Measurements from ENCODE around the gene OR10AG1. TPM values are rescaled to one million over a fixed set of nuclear protein-coding genes. Genes with fewer than 3 reads are reported as not detected.

OR10AG1 gene
- total RNA-seq, 1 donor from 2014 or later, result not detected

DNA sequence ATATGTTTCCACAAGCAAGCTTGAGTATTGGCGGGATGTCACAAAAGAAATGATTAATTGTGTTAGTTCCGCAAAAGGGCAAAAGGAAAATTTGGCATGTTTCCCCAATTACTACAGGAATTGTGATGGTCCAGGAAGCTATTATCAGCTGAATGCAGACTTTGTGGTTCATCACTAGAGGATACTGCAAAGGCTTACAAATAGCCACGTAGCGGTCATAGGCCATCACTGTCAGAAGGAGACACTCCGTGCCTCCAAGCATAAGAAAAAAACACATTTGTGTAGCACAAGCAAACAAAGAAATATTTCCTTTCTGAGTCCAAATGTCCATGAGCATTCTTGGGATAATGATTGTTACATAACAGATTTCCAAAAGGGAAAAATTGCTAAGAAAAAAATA, 1.8 kb downstream of the OR10AG1 start:
- DNase-seq (no peak), ATAC-seq (no peak)
- H3K9me3 ChIP-seq, result no peaks in the 10 kb centered on the region
- H3K4me3 ChIP-seq, result no peak overlapping the region
- TF ChIP-seq, protein P1, sequence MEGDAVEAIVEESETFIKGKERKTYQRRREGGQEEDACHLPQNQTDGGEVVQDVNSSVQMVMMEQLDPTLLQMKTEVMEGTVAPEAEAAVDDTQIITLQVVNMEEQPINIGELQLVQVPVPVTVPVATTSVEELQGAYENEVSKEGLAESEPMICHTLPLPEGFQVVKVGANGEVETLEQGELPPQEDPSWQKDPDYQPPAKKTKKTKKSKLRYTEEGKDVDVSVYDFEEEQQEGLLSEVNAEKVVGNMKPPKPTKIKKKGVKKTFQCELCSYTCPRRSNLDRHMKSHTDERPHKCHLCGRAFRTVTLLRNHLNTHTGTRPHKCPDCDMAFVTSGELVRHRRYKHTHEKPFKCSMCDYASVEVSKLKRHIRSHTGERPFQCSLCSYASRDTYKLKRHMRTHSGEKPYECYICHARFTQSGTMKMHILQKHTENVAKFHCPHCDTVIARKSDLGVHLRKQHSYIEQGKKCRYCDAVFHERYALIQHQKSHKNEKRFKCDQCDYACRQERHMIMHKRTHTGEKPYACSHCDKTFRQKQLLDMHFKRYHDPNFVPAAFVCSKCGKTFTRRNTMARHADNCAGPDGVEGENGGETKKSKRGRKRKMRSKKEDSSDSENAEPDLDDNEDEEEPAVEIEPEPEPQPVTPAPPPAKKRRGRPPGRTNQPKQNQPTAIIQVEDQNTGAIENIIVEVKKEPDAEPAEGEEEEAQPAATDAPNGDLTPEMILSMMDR (IDR thresholded peaks at IDR 0.05), result no peak
- intact Hi-C loops (cut with DNase I), result no loop called here
- H3K27me3 ChIP-seq (ENCODE audit: low read depth), result no peaks in the 10 kb centered on the region
- no peak overlapping the region for H3K27ac ChIP-seq
- H3K4me1 ChIP-seq, result no peaks in the 10 kb centered on the region
- H3K36me3 ChIP-seq, result no peaks in the 10 kb centered on the region

DNA sequence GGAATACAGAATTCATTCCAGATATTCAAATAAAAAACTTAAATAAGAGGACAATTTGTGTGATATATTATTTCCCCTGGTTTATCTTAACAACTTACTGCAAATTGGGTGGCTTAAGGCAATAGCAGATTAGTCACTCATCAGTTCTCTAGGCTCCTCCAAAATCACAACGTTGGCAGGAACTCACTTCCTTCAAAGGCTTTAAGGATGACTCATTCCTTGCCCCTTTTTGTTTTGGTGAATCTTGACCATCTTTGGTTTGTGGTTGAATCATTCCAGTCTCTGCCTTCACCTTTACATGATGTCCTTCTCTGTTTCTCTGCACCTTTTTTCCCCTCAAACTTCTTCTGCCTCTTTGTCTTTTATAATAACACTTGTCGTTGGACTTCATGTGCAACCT, 3.4 kb downstream of the OR10AG1 start:
- Histone ChIP-seq H3K9me3 (no peaks in the 10 kb centered on the region), H3K4me3 (no peak overlapping the region), H3K27me3 (ENCODE audit: low read depth) (no peaks in the 10 kb centered on the region), H3K27ac (no peak overlapping the region), H3K4me1 (no peaks in the 10 kb centered on the region), H3K36me3 (no peaks in the 10 kb centered on the region)
- no peak for ATAC-seq
- no peak for DNase-seq
- intact Hi-C loops (cut with DNase I), result no loop called here
- TF ChIP-seq, protein P1 (IDR thresholded peaks at IDR 0.05), result no peak

DNA sequence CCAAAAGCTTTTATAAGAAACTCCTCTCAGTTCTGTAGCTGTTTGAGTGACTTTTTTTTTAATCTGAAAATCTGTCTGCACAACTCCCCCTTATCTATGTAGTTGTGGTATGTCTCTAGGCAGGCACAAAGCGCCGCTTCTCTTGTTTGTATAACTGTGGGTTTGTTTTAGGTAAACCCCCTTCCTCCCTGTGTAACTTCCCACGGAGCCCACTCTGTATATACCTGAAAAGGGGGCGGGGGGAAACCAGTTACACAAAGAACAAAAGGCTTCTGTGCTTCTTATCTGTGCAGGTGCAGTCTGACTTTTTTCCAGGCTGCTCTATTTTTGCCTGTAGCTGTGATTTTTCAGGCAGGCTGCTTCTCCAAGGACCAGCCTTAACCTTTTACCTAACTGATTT, 13.2 kb downstream of the OR10AG1 start:
- Histone ChIP-seq H3K9me3 (no peaks in the 10 kb centered on the region), H3K4me1 (no peaks in the 10 kb centered on the region), H3K27ac (no peak overlapping the region), H3K36me3 (no peaks in the 10 kb centered on the region), H3K27me3 (ENCODE audit: low read depth) (no peaks in the 10 kb centered on the region), H3K4me3 (no peak overlapping the region)
- no peak for DNase-seq
- TF ChIP-seq, protein P1 (IDR thresholded peaks at IDR 0.05), result no peak
- no peak for ATAC-seq
- intact Hi-C loops (cut with DNase I), result no loop called here

DNA sequence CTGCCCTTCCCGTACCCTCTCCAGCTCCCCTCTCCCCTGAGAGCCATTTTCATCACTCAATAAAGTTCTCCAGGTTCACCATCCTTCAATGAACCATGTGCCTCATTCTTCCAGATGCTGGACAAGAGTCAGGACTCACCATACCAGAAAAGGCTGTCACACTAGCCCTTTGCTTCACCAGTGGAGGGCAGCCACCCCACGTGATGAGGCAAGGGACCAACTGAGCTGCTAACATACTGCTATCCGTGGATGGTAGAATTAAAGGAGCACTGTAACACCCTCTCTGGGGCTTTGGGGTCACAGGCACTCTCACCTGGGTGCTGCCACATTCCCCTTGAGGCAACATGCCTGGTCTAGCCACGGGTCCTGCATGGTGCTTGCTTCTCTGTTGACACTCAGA, 20.4 kb downstream of the OR10AG1 start:
- H3K27me3 ChIP-seq (ENCODE audit: low read depth), result no peaks in the 10 kb centered on the region
- TF ChIP-seq, protein P1 (IDR thresholded peaks at IDR 0.05), result no peak
- DNase-seq, result no peak
- intact Hi-C loops (cut with DNase I), result no loop called here
- H3K4me1 ChIP-seq, result no peaks in the 10 kb centered on the region
- H3K4me3 ChIP-seq, result no peak overlapping the region
- no peaks in the 10 kb centered on the region for H3K36me3 ChIP-seq
- no peak overlapping the region for H3K27ac ChIP-seq
- no peaks in the 10 kb centered on the region for H3K9me3 ChIP-seq
- ATAC-seq, result no peak

DNA sequence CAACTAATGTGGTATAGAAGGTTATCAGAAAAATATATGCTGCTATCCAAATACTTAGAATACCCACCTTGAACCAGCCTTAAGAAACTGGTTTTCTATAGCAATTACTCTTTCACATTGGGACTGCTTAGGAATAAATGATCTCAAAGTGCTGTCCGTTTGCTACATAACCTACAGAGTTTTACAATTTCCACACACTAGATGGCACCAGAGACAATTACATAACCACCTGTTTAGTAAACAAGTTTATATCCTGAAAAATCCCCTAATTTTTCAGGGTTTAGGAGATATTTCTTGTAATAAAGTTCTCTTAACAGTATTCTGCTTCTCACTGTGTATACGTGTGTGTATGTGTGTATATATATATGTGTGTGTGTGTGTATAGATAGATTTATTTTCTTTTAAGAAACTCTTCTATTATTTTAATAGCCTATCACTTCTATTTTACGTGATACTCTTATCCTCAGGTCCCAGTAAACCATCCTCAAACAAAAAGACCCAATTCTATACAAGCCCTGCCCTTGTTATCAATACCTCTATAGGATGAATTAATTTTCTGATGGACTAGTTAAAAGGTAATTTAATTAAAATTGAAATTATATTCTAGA, 26.9 kb downstream of the OR10AG1 start:
- no peak overlapping the region for H3K4me3 ChIP-seq
- TF ChIP-seq, protein P1 (IDR thresholded peaks at IDR 0.05), result peak; percentile 23
- ATAC-seq, result no peak
- H3K36me3 ChIP-seq, result no peaks in the 10 kb centered on the region
- H3K4me1 ChIP-seq, result no peaks in the 10 kb centered on the region
- DNase-seq, result no peak
- no peaks in the 10 kb centered on the region for H3K9me3 ChIP-seq
- no peaks in the 10 kb centered on the region for H3K27me3 ChIP-seq (ENCODE audit: low read depth)
- no peak overlapping the region for H3K27ac ChIP-seq
- intact Hi-C loops (cut with DNase I), result no loop called here
